Spleen (tissue), 11 donors: ENCODE results near the gene DDR2. TPM values are rescaled to one million over a fixed set of nuclear protein-coding genes. Genes with fewer than 3 reads are reported as not detected.

Source experiments
- DNase-seq: peaks from one replicate; pipeline ENCODE4 v3.0.0-alpha.2; 2020
- H3K27ac ChIP-seq, 8 donors: fragments of 200-600 bp; sonication (generic) in 7 of 8; 1 replicate in 4 of 8; 2 replicates in 4 of 8; pipeline versions ENCODE4 v1.5.0 to v1.8.0; 2016 to 2021; ENCODE audit warnings: inconsistent platforms in 4 of 8, mild to moderate bottlenecking in 4 of 8, moderate library complexity in 1 of 8
- H3K27me3 ChIP-seq, 7 donors: fragments of 200-600 bp; sonication (generic) in 6 of 7; replicated peaks in 1 of 7; 1 replicate in 4 of 7; 2 replicates in 3 of 7; pipeline versions ENCODE4 v1.5.0 to v1.8.0; 2016 to 2021; ENCODE audit warnings: inconsistent platforms in 3 of 7, mild to moderate bottlenecking in 1 of 7
- H3K36me3 ChIP-seq, 6 donors: fragments of 200-600 bp; sonication (generic) in 5 of 6; 1 replicate in 4 of 6; 2 replicates in 2 of 6; pipeline versions ENCODE4 v1.5.0 to v1.8.0; 2016 to 2021; ENCODE audit warnings: inconsistent platforms in 2 of 6
- H3K4me1 ChIP-seq, 6 donors: fragments of 200-600 bp; sonication (generic) in 5 of 6; 1 replicate in 3 of 6; 2 replicates in 3 of 6; pipeline versions ENCODE4 v1.5.0 to v1.8.0; 2016 to 2021; ENCODE audit warnings: inconsistent platforms in 3 of 6
- H3K4me3 ChIP-seq, 8 donors: fragments of 200-600 bp; sonication (generic) in 7 of 8; 1 replicate in 4 of 8; 2 replicates in 4 of 8; pipeline versions ENCODE4 v1.5.0 to v1.8.0; 2016 to 2021; ENCODE audit warnings: inconsistent platforms in 4 of 8, mild to moderate bottlenecking in 4 of 8, moderate library complexity in 2 of 8
- H3K9me3 ChIP-seq, 8 donors: fragments of 200-600 bp; sonication (generic) in 7 of 8; 1 replicate in 4 of 8; 2 replicates in 4 of 8; pipeline versions ENCODE4 v1.5.0 to v1.8.0; 2016 to 2021; ENCODE audit warnings: inconsistent platforms in 4 of 8
- POLR2A ChIP-seq, 3 donors: fragments of 450-650 bp; IDR thresholded peaks; one replicate each; pipeline ENCODE4 v1.5.1; 2017; ENCODE audit warnings: antibody characterized with exemption in 3 of 3, mild to moderate bottlenecking in 1 of 3
- POLR2AphosphoS5 ChIP-seq, 3 donors: sonication (generic); formaldehyde crosslinking; IDR thresholded peaks; one replicate each; pipeline ENCODE4 v1.5.1; 2017; ENCODE audit warnings: antibody characterized with exemption in 3 of 3
- WGBS, 5 donors: extraction: QIAGEN DNeasy Blood & Tissue Kit in 3 of 5; methylation state at CpG; one replicate each; pipeline versions ENCODE4 v1.1.5 to v1.1.7; 2013 to 2018; 5-methylcytosine and 5-hydroxymethylcytosine counted together
- intact Hi-C: fragments of 100-400 bp; cut with DNase I; formaldehyde crosslinking; loops from one replicate; pipeline ENCODE4 v1.15.0; 2023; ENCODE audit warnings: low total_unique reads
- polyA plus RNA-seq, 3 donors: library from polyadenylated mRNA; stranded (reverse); fragments of 200-250 nt; gene quantifications; one replicate each; pipeline ENCODE4 v1.2.1, GENCODE V29; 2013
- total RNA-seq, 7 donors: library from RNA; depleted of rRNA in 3 of 7; stranded (reverse); fragments of >200 nt in 3 of 7; fragmentation: NEBNext Ultra II Directional in 4 of 7; extraction: Animal tissue kit (Norgen Biotek cat#: 25700) in 4 of 7; gene quantifications; one replicate each; pipeline versions ENCODE4 v1.1.0 to v1.2.1, GENCODE V29; 2016 to 2021
- TF ChIP-seq, protein P1 (sequence below), 11 experiments: fragments of 200-600 bp in 7 of 11; fragments of 450-650 bp in 4 of 11; sonication (generic) in 4 of 11; IDR thresholded peaks in 8 of 11; conservative IDR thresholded peaks in 3 of 11; 1 replicate in 7 of 11; 2 replicates in 4 of 11; pipeline versions ENCODE4 v1.4.0 to v1.8.0; 2016 to 2021; ENCODE audit warnings: antibody characterized with exemption in 11 of 11, inconsistent platforms in 4 of 11, mild to moderate bottlenecking in 1 of 11
- donor health status: healthy with polysubstance abuse.
- donor health status: DM: no; HTN: no; CAD: no; lungs with moderate emphysema.
- donor health status: DM: no; HTN: no; CAD: no.
- donor health status: Bipolar disorder and iron deficiency.
- donor health status: healthy.
- donor health status: DM: no; HTN: no; CAD: no.
- donor health status: DM: yes; HTN: yes; CAD: no.

The DDR2 gene
- total and polyA plus RNA-seq, 10 donors: 1.1 to 20.8 (median 10.8) TPM

DNA sequence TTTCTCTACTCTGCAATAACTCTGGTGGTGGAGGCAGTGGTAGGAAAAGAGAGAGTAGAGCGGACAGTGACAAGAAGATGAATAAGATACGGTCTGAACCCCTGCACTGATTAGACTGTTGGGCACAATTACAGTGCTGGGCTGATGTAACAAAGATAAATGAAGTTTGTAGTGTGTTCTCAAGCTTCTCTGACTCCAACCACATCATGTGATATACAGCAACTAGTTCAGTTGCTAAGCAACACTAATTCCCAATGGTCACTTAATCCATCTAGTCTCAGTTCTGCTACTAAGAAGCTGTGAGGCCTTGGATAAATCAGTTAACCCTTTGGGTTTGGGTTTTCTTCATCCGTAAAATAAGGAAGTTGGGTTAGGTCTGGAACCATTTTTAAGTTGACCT is 17.3 kb downstream of the DDR2 start:
- intact Hi-C loops: no loop called here
- no peaks in the 10 kb centered on the region for H3K4me1 ChIP-seq
- H3K27ac ChIP-seq: no peak overlapping the region
- DNase-seq: no peak
- peaks cover 0 to 6% (median 0%) of the 10 kb centered on the region in 7 donors for H3K27me3 ChIP-seq
- TF ChIP-seq POLR2A (IDR thresholded peaks at IDR 0.05) (no peak), POLR2AphosphoS5 (IDR thresholded peaks at IDR 0.05) (no peak)
- TF ChIP-seq, protein P1, sequence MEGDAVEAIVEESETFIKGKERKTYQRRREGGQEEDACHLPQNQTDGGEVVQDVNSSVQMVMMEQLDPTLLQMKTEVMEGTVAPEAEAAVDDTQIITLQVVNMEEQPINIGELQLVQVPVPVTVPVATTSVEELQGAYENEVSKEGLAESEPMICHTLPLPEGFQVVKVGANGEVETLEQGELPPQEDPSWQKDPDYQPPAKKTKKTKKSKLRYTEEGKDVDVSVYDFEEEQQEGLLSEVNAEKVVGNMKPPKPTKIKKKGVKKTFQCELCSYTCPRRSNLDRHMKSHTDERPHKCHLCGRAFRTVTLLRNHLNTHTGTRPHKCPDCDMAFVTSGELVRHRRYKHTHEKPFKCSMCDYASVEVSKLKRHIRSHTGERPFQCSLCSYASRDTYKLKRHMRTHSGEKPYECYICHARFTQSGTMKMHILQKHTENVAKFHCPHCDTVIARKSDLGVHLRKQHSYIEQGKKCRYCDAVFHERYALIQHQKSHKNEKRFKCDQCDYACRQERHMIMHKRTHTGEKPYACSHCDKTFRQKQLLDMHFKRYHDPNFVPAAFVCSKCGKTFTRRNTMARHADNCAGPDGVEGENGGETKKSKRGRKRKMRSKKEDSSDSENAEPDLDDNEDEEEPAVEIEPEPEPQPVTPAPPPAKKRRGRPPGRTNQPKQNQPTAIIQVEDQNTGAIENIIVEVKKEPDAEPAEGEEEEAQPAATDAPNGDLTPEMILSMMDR (IDR thresholded peaks at IDR 0.05 in 8 of 11, conservative IDR thresholded peaks at IDR 0.05 in 3 of 11): no peak
- H3K9me3 ChIP-seq: no peaks in the 10 kb centered on the region
- WGBS, 5 donors: 74 to 85% (median 79%) methylated on average over 3 of the region's 3 CpGs
- no peaks in the 10 kb centered on the region for H3K36me3 ChIP-seq
- H3K4me3 ChIP-seq: no peak overlapping the region

DNA sequence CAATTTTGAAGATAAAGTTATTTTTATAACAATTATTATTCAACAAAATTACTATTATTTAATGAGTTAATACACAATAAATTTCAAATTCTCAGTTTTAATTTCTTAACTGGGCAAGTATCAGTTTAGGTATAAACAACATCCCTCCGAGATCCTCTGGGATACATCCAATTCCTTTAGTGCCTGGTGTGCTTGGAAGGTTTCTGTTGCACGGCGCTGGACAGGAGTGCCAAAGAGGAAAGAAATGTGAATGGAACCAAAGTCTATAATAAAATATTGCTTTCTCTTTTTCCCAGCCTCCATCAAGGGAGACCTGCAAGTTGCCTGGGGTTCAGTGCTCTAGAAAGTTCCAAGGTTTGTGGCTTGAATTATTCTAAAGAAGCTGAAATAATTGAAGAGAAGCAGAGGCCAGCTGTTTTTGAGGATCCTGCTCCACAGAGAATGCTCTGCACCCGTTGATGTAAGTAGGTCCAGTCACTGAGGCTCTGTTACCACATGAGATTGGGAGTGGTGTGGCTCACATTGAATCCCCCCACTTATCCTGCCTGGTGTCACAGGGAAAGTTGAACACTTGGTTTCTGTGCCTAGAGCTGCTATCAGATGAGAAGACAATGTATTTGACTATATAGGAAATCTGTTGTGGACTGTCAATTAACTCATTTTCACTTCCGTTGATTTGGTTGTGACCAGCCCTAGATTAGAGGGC is 22.8 kb downstream of the DDR2 start:
- Histone ChIP-seq H3K9me3 (no peaks in the 10 kb centered on the region), H3K36me3 (no peaks in the 10 kb centered on the region), H3K4me3 (no peak overlapping the region), H3K4me1 (no peaks in the 10 kb centered on the region), H3K27ac (no peak overlapping the region), H3K27me3 (no peaks in the 10 kb centered on the region)
- DNase-seq: no peak
- intact Hi-C loops: no loop called here
- 82 to 92% (median 87%) methylated on average over 5 of the region's 5 CpGs for WGBS, 5 donors
- TF ChIP-seq, protein P1 (IDR thresholded peaks at IDR 0.05 in 8 of 11, conservative IDR thresholded peaks at IDR 0.05 in 3 of 11): no peak
- TF ChIP-seq POLR2A (IDR thresholded peaks at IDR 0.05): no peak
- no peak for TF ChIP-seq POLR2AphosphoS5 (IDR thresholded peaks at IDR 0.05)

GRCh38 chr1:162656266-162656665 is 24.0 kb downstream of the DDR2 start:
- 38 to 53% (median 50%) methylated on average over 1 of the region's 1 CpG for WGBS, 5 donors
- Histone ChIP-seq H3K27ac (no peak overlapping the region), H3K36me3 (no peaks in the 10 kb centered on the region), H3K9me3 (no peaks in the 10 kb centered on the region), H3K27me3 (no peaks in the 10 kb centered on the region), H3K4me1 (no peaks in the 10 kb centered on the region), H3K4me3 (no peak overlapping the region)
- TF ChIP-seq POLR2AphosphoS5 (IDR thresholded peaks at IDR 0.05) (no peak), POLR2A (IDR thresholded peaks at IDR 0.05) (no peak)
- TF ChIP-seq, protein P1 (IDR thresholded peaks at IDR 0.05 in 8 of 11, conservative IDR thresholded peaks at IDR 0.05 in 3 of 11): no peak
- DNase-seq: no peak
- intact Hi-C loops: no loop called here

DNA sequence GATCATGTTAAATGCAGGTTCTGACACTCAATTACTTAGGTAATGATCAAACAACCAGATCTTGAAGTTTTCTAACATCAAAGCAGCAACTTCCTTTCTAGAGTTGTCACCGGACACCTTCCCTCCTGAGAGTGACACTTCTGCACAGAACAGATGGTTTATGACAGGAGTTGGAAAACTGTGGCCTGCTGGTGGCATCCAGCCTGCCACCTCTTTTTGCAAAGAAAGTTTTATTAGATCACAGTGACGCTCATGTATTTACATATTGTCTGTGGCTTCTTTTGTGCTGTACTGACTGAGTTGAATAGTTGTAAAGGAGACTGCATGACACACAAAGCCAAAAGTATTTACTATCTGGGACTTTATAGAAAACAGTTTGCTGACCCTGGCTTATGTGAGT is 28.3 kb downstream of the DDR2 start:
- TF ChIP-seq, protein P1 (IDR thresholded peaks at IDR 0.05 in 8 of 11, conservative IDR thresholded peaks at IDR 0.05 in 3 of 11): no peak
- TF ChIP-seq POLR2A (IDR thresholded peaks at IDR 0.05): no peak
- no peak for TF ChIP-seq POLR2AphosphoS5 (IDR thresholded peaks at IDR 0.05)
- Histone ChIP-seq H3K9me3 (no peaks in the 10 kb centered on the region), H3K4me1 (no peaks in the 10 kb centered on the region), H3K27me3 (no peaks in the 10 kb centered on the region), H3K36me3 (no peaks in the 10 kb centered on the region), H3K27ac (no peak overlapping the region), H3K4me3 (no peak overlapping the region)
- intact Hi-C loops: no loop called here
- WGBS, 5 donors: 65 to 89% (median 83%) methylated on average over 2 of the region's 2 CpGs
- DNase-seq: no peak
